LNCAP (cell line): Measurements from ENCODE around the gene HAAO.

Source experiments
- TF ChIP-seq, protein P1 (sequence below): fragments of 450-650 bp; IDR thresholded peaks from 2 replicates; pipeline ENCODE4 v1.5.1; 2017; ENCODE audit warnings: mild to moderate bottlenecking

Gene HAAO

DNA sequence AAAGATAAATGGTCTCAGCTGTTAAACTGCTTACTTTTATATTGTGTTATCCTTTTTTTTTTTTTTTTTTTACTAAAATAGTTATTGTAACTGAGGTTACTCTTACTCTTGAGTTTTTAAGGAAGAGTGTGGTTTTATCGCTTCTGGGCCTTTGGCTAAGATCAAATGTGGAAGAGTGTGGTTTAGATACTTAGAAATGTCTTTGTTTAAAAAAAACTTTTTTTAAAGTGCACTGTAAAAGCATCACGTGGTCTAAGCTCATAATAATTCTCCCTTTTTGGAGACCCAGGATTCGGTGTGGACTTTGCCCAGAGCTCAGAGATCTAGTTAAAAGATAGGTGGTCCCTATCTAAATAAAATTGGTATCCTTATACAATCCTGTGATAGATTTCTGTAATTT lies 16.6 kb downstream of the HAAO start:
- TF ChIP-seq, protein P1, sequence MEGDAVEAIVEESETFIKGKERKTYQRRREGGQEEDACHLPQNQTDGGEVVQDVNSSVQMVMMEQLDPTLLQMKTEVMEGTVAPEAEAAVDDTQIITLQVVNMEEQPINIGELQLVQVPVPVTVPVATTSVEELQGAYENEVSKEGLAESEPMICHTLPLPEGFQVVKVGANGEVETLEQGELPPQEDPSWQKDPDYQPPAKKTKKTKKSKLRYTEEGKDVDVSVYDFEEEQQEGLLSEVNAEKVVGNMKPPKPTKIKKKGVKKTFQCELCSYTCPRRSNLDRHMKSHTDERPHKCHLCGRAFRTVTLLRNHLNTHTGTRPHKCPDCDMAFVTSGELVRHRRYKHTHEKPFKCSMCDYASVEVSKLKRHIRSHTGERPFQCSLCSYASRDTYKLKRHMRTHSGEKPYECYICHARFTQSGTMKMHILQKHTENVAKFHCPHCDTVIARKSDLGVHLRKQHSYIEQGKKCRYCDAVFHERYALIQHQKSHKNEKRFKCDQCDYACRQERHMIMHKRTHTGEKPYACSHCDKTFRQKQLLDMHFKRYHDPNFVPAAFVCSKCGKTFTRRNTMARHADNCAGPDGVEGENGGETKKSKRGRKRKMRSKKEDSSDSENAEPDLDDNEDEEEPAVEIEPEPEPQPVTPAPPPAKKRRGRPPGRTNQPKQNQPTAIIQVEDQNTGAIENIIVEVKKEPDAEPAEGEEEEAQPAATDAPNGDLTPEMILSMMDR = no peak

DNA sequence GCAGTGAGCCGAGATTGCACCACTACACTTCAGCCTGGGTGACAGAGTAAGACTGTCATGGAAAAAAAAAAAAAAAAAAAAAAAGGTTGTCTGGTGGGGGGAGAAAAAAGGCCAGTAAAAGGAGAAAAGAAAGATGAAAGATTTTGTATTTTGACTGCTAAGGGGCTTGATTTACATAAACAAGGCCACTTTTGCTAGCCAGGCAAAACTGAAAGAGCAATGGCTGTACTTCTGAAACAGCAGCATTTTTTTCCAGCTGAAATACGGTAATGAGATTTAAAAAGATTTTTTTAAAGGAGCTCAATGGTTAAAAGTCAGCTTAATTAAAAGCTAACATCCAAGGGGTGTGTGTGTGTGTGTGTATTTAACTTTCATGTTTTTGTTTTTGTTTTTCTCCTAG lies 17.2 kb downstream of the HAAO start:
- TF ChIP-seq, protein P1 = no peak

DNA sequence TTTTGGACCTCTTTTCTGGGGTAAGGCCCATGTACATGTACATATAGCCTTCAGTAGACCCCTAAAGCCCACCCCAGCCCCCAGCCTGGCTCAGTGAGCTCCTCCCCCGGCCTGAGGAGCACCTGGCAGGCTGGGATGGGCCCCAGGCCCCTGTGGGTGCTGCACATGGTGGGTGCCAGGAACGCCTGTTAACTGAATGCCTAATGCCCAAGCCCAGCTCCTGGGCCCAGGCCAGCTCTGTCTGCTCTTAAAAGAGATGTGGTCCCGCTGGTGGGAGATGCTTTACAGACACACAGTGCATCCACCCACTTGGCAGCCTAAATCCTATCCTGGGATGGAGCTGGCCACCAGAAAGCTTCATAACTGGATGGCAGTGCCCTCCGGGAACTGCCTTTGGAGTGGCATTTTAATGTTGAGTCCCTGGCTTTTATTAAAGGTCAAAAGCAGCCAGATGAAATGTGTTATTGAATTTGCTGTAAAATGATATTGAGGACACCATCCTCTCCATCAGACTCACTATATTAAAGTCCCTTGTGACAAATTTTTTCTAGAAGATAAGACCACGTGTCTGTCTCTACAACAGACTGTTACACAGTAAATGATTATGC lies 20.7 kb downstream of the HAAO start:
- TF ChIP-seq, protein P1 = no peak

DNA sequence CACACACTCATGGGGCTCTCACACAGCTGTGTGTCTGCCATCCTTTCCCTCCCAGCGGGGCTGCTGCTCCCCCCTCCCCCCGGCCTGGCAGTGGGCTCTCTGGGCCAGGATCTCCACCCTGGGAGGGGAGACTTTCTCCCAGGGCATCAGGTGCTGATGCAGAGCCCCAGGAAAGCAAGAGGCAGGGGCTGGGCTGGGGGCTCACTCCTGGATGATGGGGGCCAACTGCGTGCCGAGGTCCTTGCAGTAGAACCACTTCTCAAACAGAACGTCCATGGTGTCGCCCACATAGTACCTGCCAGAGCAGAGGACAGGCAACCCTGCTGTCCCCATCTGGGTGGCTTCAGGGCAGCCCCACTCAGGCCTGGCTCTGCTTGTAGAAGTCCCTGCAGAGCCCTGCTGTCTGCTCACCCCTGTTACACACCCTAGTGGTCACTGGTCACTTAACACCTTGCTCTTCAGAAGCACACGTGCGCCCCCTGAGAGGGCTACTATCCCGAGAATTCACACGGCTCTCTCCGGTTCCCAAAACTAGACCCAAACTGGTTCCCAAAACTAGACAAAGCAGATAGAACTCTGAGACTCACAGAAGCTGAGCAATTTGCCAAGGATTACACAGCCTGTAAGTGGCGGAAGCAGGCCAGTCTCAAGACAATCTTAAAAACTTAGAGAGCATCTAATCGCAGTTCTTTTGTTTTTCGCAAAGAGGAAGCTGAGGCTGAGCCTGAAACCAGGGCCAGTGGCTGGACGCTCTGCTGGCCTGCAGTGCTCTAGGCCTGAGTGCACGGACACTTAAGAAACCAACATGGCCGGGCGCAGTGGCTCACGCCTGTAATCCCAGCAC lies 21.9 kb downstream of the HAAO start:
- TF ChIP-seq, protein P1 = peak; percentile 18; the same call in 1 of the 2 replicates

DNA sequence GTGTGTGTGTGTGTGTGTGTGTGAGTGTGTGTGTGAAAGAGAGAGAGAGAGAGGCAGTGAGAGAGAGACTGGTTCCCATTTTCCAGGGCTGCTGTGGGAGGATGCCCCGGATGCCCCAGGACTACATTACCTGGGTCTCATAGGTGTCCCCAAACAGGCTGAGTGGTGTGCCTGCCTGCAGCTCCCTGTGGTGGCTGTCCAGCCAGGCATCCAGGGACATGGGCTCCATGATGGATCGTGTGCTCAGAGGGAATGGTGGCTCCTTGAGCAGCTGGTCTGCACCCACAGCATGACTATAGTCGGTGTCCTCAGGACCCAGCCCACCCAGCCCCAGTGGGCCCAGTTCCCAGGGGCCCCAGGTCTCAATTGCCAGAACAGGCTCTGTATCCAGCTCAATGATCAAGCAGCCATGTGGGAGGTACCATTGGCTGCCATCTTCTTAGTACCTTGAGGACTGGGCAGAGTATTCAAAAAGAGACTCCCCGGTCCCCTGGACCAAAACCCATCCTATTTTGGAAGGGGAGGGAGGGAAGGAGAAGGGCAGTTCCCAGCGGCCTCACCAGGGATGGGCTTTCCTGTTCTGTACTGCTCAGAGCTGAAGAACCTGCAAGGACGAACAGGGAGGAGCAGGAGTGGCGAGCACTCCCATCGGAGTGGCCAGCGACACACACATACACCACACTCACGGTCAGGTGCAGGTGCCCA lies 22.6 kb downstream of the HAAO start:
- TF ChIP-seq, protein P1 = no peak

DNA sequence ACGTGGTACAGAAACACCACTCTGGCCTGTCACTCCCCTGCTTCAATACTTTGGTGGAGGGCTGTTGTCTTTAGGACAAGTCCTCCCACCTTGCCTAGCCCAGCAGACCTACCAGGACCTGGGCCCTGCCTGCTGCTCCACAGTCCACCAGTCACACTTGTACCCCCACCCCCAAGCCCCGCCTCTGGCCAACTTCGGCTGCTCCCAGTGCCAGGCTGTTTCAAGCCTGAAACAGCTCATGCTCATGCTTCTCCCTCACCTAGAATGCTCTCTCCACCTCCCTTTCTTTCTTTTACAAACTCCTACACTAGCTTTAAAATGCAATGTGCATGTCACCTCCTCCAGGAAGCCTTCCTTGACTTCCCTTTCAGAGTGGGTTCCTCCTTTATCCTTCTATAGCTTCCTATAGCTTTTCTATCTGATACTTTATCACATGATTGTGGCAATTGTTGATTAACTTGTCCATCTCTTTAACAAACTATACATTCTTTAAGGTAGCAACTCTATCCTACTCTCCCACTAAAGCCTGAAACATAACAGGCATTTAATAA lies 23.6 kb downstream of the HAAO start:
- TF ChIP-seq, protein P1 = no peak

DNA sequence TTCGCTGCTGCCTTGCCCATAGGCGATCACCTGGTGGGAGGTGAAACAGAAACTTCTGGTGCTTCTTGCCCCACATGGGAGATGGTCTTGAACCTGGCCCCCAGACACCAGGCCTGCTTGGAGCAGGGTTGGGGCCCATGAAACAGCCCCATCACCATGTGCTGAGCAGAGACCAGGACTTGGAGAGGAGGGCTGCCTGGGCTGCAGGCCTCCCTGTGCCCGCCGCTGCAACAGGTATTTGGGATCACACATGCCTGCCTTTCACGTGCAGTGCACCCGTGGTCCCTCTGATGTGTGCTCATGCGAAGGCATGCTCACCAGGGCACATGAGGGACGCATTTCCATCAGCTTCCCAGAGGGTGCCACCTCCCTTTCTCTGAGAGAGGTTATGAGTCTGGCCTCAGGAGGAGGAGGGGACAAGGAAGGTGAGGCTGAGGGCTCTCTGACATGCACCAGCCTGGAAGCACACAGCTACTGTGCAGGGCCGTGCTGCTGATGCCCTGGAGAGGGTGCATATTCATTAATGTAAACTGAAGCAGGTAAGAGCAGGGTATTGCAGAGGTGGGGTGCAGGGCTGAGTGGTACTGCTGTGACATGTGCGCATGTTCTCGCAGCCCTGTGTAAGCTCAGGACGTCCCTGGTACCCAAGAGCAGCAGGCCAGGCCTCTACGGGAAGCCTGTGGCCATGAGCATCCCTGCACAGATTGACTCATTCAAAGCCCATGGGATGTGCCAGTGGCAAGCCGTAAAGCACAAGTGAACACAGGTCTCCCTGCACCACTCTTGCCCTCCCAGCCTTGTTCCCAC lies 24.3 kb downstream of the HAAO start:
- TF ChIP-seq, protein P1 = no peak
